ENCODE results near the gene IQCK.

IQCK gene

GRCh38 chr16:19830902-19831560 is 113.0 kb downstream of the IQCK start:
- Histone ChIP-seq H3K27ac (no peak overlapping the region), H3K4me3 (no peak overlapping the region), H3K4me1 (no peaks in the 10 kb centered on the region), H3K27me3 (no peaks in the 10 kb centered on the region), H3K36me3 (peaks cover 0 to 4% (median 0%) of the 10 kb centered on the region in 3 donors), H3K9me3 (no peaks in the 10 kb centered on the region)
- intact Hi-C loops (cut with DNase I; ENCODE audit: low total_unique reads) = no loop called here
- no peak for DNase-seq
- TF ChIP-seq CTCF (IDR thresholded peaks at IDR 0.05) = no peak

- Histone ChIP-seq H3K27ac (no peak overlapping the region), H3K4me3 (no peak overlapping the region), H3K9me3 (no peaks in the 10 kb centered on the region), H3K27me3 (no peaks in the 10 kb centered on the region), H3K4me1 (no peaks in the 10 kb centered on the region), H3K36me3 (peaks cover 0 to 4% (median 0%) of the 10 kb centered on the region in 3 donors)
- TF ChIP-seq CTCF (IDR thresholded peaks at IDR 0.05) = no peak
- intact Hi-C loops (cut with DNase I; ENCODE audit: low total_unique reads) = no loop called here
- DNase-seq = no peak
These were observed 113.6 kb downstream of the IQCK start for GRCh38 chr16:19831678-19832077.

- Histone ChIP-seq H3K27me3 (no peaks in the 10 kb centered on the region), H3K27ac (no peak overlapping the region), H3K36me3 (no peaks in the 10 kb centered on the region), H3K4me1 (no peaks in the 10 kb centered on the region), H3K4me3 (no peak overlapping the region), H3K9me3 (no peaks in the 10 kb centered on the region)
- TF ChIP-seq CTCF (IDR thresholded peaks at IDR 0.05) = no peak
- intact Hi-C loops (cut with DNase I; ENCODE audit: low total_unique reads) = no loop called here
- DNase-seq = no peak
These were observed 115.1 kb downstream of the IQCK start for GRCh38 chr16:19833176-19833575.

- intact Hi-C loops (cut with DNase I; ENCODE audit: low total_unique reads) = no loop called here
- Histone ChIP-seq H3K4me1 (no peaks in the 10 kb centered on the region), H3K27ac (no peak overlapping the region), H3K27me3 (no peaks in the 10 kb centered on the region), H3K4me3 (no peak overlapping the region), H3K36me3 (no peaks in the 10 kb centered on the region), H3K9me3 (no peaks in the 10 kb centered on the region)
- DNase-seq = no peak
- TF ChIP-seq CTCF (IDR thresholded peaks at IDR 0.05) = no peak
These were observed 115.5 kb downstream of the IQCK start for GRCh38 chr16:19833581-19833980.

- no peak for DNase-seq
- no peaks in the 10 kb centered on the region for H3K4me1 ChIP-seq
- H3K4me3 ChIP-seq = no peak overlapping the region
- no peaks in the 10 kb centered on the region for H3K36me3 ChIP-seq
- TF ChIP-seq CTCF (IDR thresholded peaks at IDR 0.05) = no peak
- no peak overlapping the region for H3K27ac ChIP-seq
- H3K9me3 ChIP-seq = no peaks in the 10 kb centered on the region
- H3K27me3 ChIP-seq = no peaks in the 10 kb centered on the region
- intact Hi-C loops (cut with DNase I; ENCODE audit: low total_unique reads) = no loop called here
These were observed 117.1 kb downstream of the IQCK start for GRCh38 chr16:19835196-19835595.

- no peaks in the 10 kb centered on the region for H3K27me3 ChIP-seq
- H3K27ac ChIP-seq = no peak overlapping the region
These were observed 117.9 kb downstream of the IQCK start for GRCh38 chr16:19835968-19836421.

More at GRCh38 chr16:19835968-19836421, 117.9 kb downstream of the IQCK start:
- Histone ChIP-seq H3K36me3 (no peaks in the 10 kb centered on the region), H3K4me3 (no peak overlapping the region), H3K4me1 (no peaks in the 10 kb centered on the region), H3K9me3 (no peaks in the 10 kb centered on the region)
- intact Hi-C loops (cut with DNase I; ENCODE audit: low total_unique reads) = no loop called here
- DNase-seq = no peak
- TF ChIP-seq CTCF (IDR thresholded peaks at IDR 0.05) = no peak
